ENCODE results near the gene TAAR9.

The TAAR9 gene

DNA sequence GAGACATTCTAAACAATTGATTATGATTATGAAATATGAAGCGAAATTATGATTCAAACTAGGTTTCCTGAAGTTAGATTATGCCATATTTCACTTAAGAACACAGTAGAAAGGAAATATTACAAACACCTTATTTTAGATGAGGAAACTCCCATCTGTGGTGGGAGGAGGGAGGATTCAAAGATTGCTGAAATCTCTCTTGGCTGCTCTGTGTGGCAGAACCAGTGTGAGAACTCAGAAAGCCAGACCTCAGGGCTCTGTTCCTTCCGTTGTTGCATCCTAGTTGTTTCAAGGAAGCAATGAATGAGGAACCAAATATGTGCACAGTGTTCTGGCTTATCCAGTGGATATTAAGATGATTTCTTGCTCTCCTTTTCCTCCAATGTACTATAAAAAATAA, 49.3 kb downstream of the TAAR9 start:
- DNase-seq (ENCODE audit: low read depth in 2 of 2), result no peak
